Measurements from ENCODE around the gene RABGAP1L. TPM values are rescaled to one million over a fixed set of nuclear protein-coding genes. Genes with fewer than 3 reads are reported as not detected.
A peak's percentile ranks its signal among the peaks of the same experiment; 100 is the strongest.

Gene RABGAP1L
- total and polyA plus RNA-seq, 2 donors (not counting 3 experiments of a cell fraction or from before 2014, with no cell fraction given), result 6.4 to 22.2 TPM

DNA sequence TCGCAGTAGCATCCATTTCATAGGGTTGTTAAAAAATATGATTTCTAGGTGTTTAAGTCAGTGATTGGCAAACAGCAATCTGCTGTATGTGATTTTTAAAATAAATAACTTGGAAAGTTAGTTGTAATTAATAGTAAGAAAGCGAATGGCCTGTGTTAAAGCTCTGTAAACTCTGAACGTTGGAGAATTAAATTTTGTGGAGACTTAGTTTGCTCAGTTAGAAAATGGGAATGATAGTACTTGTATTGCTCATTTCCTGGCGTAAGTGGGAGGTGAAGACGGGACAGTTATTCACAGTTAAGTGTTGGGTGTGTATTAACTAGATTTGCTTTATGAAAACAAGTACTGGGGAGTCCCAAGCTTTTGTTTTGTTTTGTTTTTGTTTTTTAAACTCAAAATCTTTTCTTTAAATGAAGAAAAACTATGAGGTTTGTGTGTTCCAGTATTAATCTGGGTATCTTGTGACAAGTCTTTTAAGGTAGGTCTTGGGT lies 841.4 kb downstream of the RABGAP1L start:
- POLR2A ChIA-PET, result interaction anchor here (3.0 kb wide), 1 partner anchor 23 kb away, joined by 20 read pairs; the partner anchor contains the start of gene MRPS14
- peak overlapping the region; percentile 71 to 98 (median 95) for H3K4me3 ChIP-seq (replicated peaks in 1 of 3; ENCODE audit: insufficient read depth in 1 of 3, low read depth in 1 of 3, low read length in 3 of 3)
- peak overlapping the region; percentile 75 for H3K9ac ChIP-seq (replicated peaks; ENCODE audit: extremely low read depth, insufficient read depth, low read length)
- FAIRE-seq (peak; percentile 59), DNase-seq (ENCODE audit: low read depth, low spot score) (peak; percentile 51)
- peaks cover 26% of the 10 kb centered on the region for H3K4me1 ChIP-seq (ENCODE audit: control insufficient read depth, extremely low read depth, insufficient read depth, low read length)
- no peak overlapping the region for H2AFZ ChIP-seq (ENCODE audit: low read depth, low read length)
- H3K9me1 ChIP-seq (replicated peaks; ENCODE audit: control insufficient read depth, extremely low read depth, insufficient read depth, low read length), result no peaks in the 10 kb centered on the region
- dilution Hi-C loops (cut with MboI; ENCODE audit: extremely low pct_ligation_motif_present, low sequenced_read_pairs), result no loop called here
- H3K36me3 ChIP-seq (ENCODE audit: control insufficient read depth in 2 of 2, extremely low read depth in 1 of 2, insufficient read depth in 2 of 2, low read length in 2 of 2), result no peaks in the 10 kb centered on the region
- intact Hi-C loops (cut with micrococcal nuclease), result no loop called here
- H3K79me2 ChIP-seq (ENCODE audit: control insufficient read depth, insufficient read depth, low read length), result peaks cover 58% of the 10 kb centered on the region
- peak overlapping the region; percentile 51 for H3K27ac ChIP-seq (ENCODE audit: insufficient read depth, low read depth, low read length)
- H3K9me3 ChIP-seq (replicated peaks; ENCODE audit: control insufficient read depth, insufficient read depth, low read length), result no peaks in the 10 kb centered on the region
- H3K4me2 ChIP-seq (ENCODE audit: insufficient read depth, low read length), result peak overlapping the region; percentile 95
- TF ChIP-seq FOS (IDR thresholded peaks at IDR 0.05; ENCODE audit: borderline replicate concordance, insufficient read depth, low read length) (peak; percentile 40), GATA2 (IDR thresholded peaks at IDR 0.05; ENCODE audit: insufficient read depth, insufficient read length, low read depth, low read length) (no peak), JUN (IDR thresholded peaks at IDR 0.05; ENCODE audit: borderline replicate concordance, insufficient read depth, insufficient read length, low read depth) (no peak)
- BruUV-seq (replicated peaks), result no TSS peak
- H4K20me1 ChIP-seq (replicated peaks; ENCODE audit: control insufficient read depth, extremely low read depth, insufficient read depth, low read length), result peaks cover 3% of the 10 kb centered on the region
- H3K27me3 ChIP-seq (ENCODE audit: control insufficient read depth in 2 of 2, insufficient read depth in 2 of 2, low read length in 2 of 2), result no peaks in the 10 kb centered on the region
- CTCF ChIA-PET, result interaction anchor here (0.9 to 6.1 kb wide), 3 partner anchors 16 to 29 kb away, joined by 3 to 50 read pairs (median 4); partner anchors contain the start of gene MRPS14

DNA sequence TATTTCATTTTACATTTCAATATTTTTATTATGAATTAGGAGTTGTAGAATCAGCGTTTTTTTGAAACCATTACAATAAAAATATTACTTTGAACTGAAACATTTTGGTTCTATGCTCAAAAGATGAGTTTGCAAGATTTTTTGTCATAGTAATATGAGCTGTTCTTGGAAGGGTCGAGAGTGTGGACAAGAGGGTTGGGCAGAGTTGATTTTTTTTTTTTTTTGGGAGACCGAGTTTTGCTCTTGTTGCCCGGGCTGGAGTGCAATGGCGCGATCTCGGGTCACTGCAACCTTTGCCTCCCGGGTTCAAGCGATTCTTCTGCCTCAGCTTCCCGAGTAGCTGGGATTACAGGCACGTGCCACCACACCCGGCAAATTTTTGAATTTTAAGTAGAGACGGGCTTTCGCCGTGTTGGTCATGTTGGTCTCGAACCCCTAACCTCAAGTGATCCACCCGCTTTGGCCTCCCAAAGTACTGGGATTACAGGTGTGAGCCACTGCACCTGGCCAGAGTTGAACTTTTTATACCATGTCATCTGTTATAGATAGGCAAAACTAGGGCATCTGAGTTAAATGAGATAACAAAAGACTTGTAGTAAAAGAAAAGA lies 843.7 kb downstream of the RABGAP1L start:
- H4K20me1 ChIP-seq (replicated peaks; ENCODE audit: control insufficient read depth, extremely low read depth, insufficient read depth, low read length), result peaks cover 5% of the 10 kb centered on the region
- no peaks in the 10 kb centered on the region for H3K27me3 ChIP-seq (ENCODE audit: control insufficient read depth in 2 of 2, insufficient read depth in 2 of 2, low read length in 2 of 2)
- CTCF ChIA-PET, result interaction anchor here (1.0 to 1.3 kb wide), 3 partner anchors 11 to 122 kb away, joined by 3 to 6 read pairs (median 4); partner anchors contain the start of gene MRPS14
- no peak for FAIRE-seq
- peaks cover 81% of the 10 kb centered on the region for H3K79me2 ChIP-seq (ENCODE audit: control insufficient read depth, insufficient read depth, low read length)
- dilution Hi-C loops (cut with MboI; ENCODE audit: extremely low pct_ligation_motif_present, low sequenced_read_pairs) (no loop called here), intact Hi-C loops (cut with micrococcal nuclease) (no loop called here)
- no peak for DNase-seq (ENCODE audit: low read depth, low spot score)
- H3K36me3 ChIP-seq (ENCODE audit: control insufficient read depth in 2 of 2, extremely low read depth in 1 of 2, insufficient read depth in 2 of 2, low read length in 2 of 2), result peaks cover 1 to 9% of the 10 kb centered on the region in 2 experiments
- TF ChIP-seq, protein P1, sequence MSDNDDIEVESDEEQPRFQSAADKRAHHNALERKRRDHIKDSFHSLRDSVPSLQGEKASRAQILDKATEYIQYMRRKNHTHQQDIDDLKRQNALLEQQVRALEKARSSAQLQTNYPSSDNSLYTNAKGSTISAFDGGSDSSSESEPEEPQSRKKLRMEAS (IDR thresholded peaks at IDR 0.05; ENCODE audit: insufficient read depth, insufficient read length), result no peak
- TF ChIP-seq POLR2A (IDR thresholded peaks at IDR 0.05; ENCODE audit: low read depth, low read length) (no peak), MYC (IDR thresholded peaks at IDR 0.05; ENCODE audit: low read depth, low read length) (no peak), GATA2 (IDR thresholded peaks at IDR 0.05; ENCODE audit: insufficient read depth, insufficient read length, low read depth, low read length) (no peak), POLR2AphosphoS5 (IDR thresholded peaks at IDR 0.05; ENCODE audit: insufficient read depth, low read depth, low read length) (no peak), JUN (IDR thresholded peaks at IDR 0.05; ENCODE audit: borderline replicate concordance, insufficient read depth, insufficient read length, low read depth) (no peak), FOS (IDR thresholded peaks at IDR 0.05; ENCODE audit: borderline replicate concordance, insufficient read depth, low read length) (no peak), EZH2 (IDR thresholded peaks at IDR 0.05; ENCODE audit: borderline replicate concordance, low read depth, low read length, severe bottlenecking) (no peak)
- TF ChIP-seq, protein P2, sequence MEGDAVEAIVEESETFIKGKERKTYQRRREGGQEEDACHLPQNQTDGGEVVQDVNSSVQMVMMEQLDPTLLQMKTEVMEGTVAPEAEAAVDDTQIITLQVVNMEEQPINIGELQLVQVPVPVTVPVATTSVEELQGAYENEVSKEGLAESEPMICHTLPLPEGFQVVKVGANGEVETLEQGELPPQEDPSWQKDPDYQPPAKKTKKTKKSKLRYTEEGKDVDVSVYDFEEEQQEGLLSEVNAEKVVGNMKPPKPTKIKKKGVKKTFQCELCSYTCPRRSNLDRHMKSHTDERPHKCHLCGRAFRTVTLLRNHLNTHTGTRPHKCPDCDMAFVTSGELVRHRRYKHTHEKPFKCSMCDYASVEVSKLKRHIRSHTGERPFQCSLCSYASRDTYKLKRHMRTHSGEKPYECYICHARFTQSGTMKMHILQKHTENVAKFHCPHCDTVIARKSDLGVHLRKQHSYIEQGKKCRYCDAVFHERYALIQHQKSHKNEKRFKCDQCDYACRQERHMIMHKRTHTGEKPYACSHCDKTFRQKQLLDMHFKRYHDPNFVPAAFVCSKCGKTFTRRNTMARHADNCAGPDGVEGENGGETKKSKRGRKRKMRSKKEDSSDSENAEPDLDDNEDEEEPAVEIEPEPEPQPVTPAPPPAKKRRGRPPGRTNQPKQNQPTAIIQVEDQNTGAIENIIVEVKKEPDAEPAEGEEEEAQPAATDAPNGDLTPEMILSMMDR (IDR thresholded peaks at IDR 0.05; ENCODE audit: extremely low read depth in 1 of 2, insufficient read depth in 1 of 2, low read depth in 1 of 2, low read length in 2 of 2), result no peak
- H3K9me1 ChIP-seq (replicated peaks; ENCODE audit: control insufficient read depth, extremely low read depth, insufficient read depth, low read length), result no peaks in the 10 kb centered on the region
- H3K27ac ChIP-seq (ENCODE audit: insufficient read depth, low read depth, low read length), result no peak overlapping the region
- no peak overlapping the region for H3K9ac ChIP-seq (replicated peaks; ENCODE audit: extremely low read depth, insufficient read depth, low read length)
- no peak overlapping the region for H2AFZ ChIP-seq (ENCODE audit: low read depth, low read length)
- peaks cover 12% of the 10 kb centered on the region for H3K4me1 ChIP-seq (ENCODE audit: control insufficient read depth, extremely low read depth, insufficient read depth, low read length)
- no peaks in the 10 kb centered on the region for H3K9me3 ChIP-seq (replicated peaks; ENCODE audit: control insufficient read depth, insufficient read depth, low read length)
- H3K4me2 ChIP-seq (ENCODE audit: insufficient read depth, low read length), result no peak overlapping the region
- H3K4me3 ChIP-seq (replicated peaks in 1 of 3; ENCODE audit: insufficient read depth in 1 of 3, low read depth in 1 of 3, low read length in 3 of 3), result no peak overlapping the region
- no TSS peak for BruUV-seq (replicated peaks)
- POLR2A ChIA-PET, result no interaction called here

All from endothelial cell of umbilical vein (primary cell).